ENCODE results near the gene FKBP5. TPM values are rescaled to one million over a fixed set of nuclear protein-coding genes. Genes with fewer than 3 reads are reported as not detected.

FKBP5 gene
- total and polyA plus RNA-seq, 2 donors (not counting 1 experiment from before 2014, with no cell fraction given) = 10.9 to 16.3 TPM

GRCh38 chr6:35585658-35586057, 103.1 kb downstream of the FKBP5 start:
- no peak overlapping the region for H3K27ac ChIP-seq (ENCODE audit: insufficient read depth, low read length)
- H3K4me1 ChIP-seq (ENCODE audit: control insufficient read depth, extremely low read depth, insufficient read depth, low read length) = no peaks in the 10 kb centered on the region
- no peaks in the 10 kb centered on the region for H4K20me1 ChIP-seq (ENCODE audit: control insufficient read depth, extremely low read depth, insufficient read depth, low read length)
- H3K9ac ChIP-seq (ENCODE audit: insufficient read depth, low read length) = no peak overlapping the region
- H3K9me3 ChIP-seq (ENCODE audit: control insufficient read depth, insufficient read depth, low read depth, low read length) = no peaks in the 10 kb centered on the region
- H3K36me3 ChIP-seq (ENCODE audit: control insufficient read depth, insufficient read depth, low read length) = no peaks in the 10 kb centered on the region
- no peak overlapping the region for H2AFZ ChIP-seq (ENCODE audit: low read length)
- H3K4me2 ChIP-seq (ENCODE audit: extremely low read depth, insufficient read depth, low read length) = no peak overlapping the region
- H3K79me2 ChIP-seq (ENCODE audit: control insufficient read depth, insufficient read depth, low read length) = no peaks in the 10 kb centered on the region
- no peak overlapping the region for H3K4me3 ChIP-seq (replicated peaks in 1 of 4; ENCODE audit: control extremely low read depth in 1 of 4, insufficient read depth in 1 of 4, low read depth in 3 of 4, low read length in 4 of 4)
- DNase-seq (ENCODE audit: low read depth in 2 of 2) = no peak
- TF ChIP-seq EZH2 (IDR thresholded peaks at IDR 0.05; ENCODE audit: low read length, missing control alignments) = no peak
- no peak for TF ChIP-seq CTCF (conservative IDR thresholded peaks at IDR 0.05 in 1 of 2, IDR thresholded peaks at IDR 0.05 in 1 of 2; ENCODE audit: low read depth in 1 of 2, low read length in 2 of 2)
- H3K27me3 ChIP-seq (ENCODE audit: control insufficient read depth, insufficient read depth, low read length) = no peaks in the 10 kb centered on the region

- no peak overlapping the region for H3K27ac ChIP-seq (ENCODE audit: insufficient read depth, low read length)
- no peaks in the 10 kb centered on the region for H3K4me1 ChIP-seq (ENCODE audit: control insufficient read depth, extremely low read depth, insufficient read depth, low read length)
- H4K20me1 ChIP-seq (ENCODE audit: control insufficient read depth, extremely low read depth, insufficient read depth, low read length) = no peaks in the 10 kb centered on the region
- no peaks in the 10 kb centered on the region for H3K79me2 ChIP-seq (ENCODE audit: control insufficient read depth, insufficient read depth, low read length)
- no peaks in the 10 kb centered on the region for H3K9me3 ChIP-seq (ENCODE audit: control insufficient read depth, insufficient read depth, low read depth, low read length)
- no peak overlapping the region for H2AFZ ChIP-seq (ENCODE audit: low read length)
- H3K4me2 ChIP-seq (ENCODE audit: extremely low read depth, insufficient read depth, low read length) = no peak overlapping the region
- no peaks in the 10 kb centered on the region for H3K36me3 ChIP-seq (ENCODE audit: control insufficient read depth, insufficient read depth, low read length)
- H3K27me3 ChIP-seq (ENCODE audit: control insufficient read depth, insufficient read depth, low read length) = no peaks in the 10 kb centered on the region
- H3K4me3 ChIP-seq (replicated peaks in 1 of 4; ENCODE audit: control extremely low read depth in 1 of 4, insufficient read depth in 1 of 4, low read depth in 3 of 4, low read length in 4 of 4) = no peak overlapping the region
- H3K9ac ChIP-seq (ENCODE audit: insufficient read depth, low read length) = no peak overlapping the region
- peak; percentile 62 to 84 for DNase-seq (ENCODE audit: low read depth in 2 of 2)
- TF ChIP-seq EZH2 (IDR thresholded peaks at IDR 0.05; ENCODE audit: low read length, missing control alignments) = no peak
- TF ChIP-seq CTCF (conservative IDR thresholded peaks at IDR 0.05 in 1 of 2, IDR thresholded peaks at IDR 0.05 in 1 of 2; ENCODE audit: low read depth in 1 of 2, low read length in 2 of 2) = peak; percentile 83 to 87
Observed at GRCh38 chr6:35583893-35584688, 104.6 kb downstream of the FKBP5 start.

GRCh38 chr6:35582315-35582714, 106.4 kb downstream of the FKBP5 start:
- Histone ChIP-seq H4K20me1 (ENCODE audit: control insufficient read depth, extremely low read depth, insufficient read depth, low read length) (no peaks in the 10 kb centered on the region), H3K4me1 (ENCODE audit: control insufficient read depth, extremely low read depth, insufficient read depth, low read length) (no peaks in the 10 kb centered on the region), H3K4me2 (ENCODE audit: extremely low read depth, insufficient read depth, low read length) (no peak overlapping the region), H3K4me3 (replicated peaks in 1 of 4; ENCODE audit: control extremely low read depth in 1 of 4, insufficient read depth in 1 of 4, low read depth in 3 of 4, low read length in 4 of 4) (no peak overlapping the region), H3K79me2 (ENCODE audit: control insufficient read depth, insufficient read depth, low read length) (no peaks in the 10 kb centered on the region), H3K36me3 (ENCODE audit: control insufficient read depth, insufficient read depth, low read length) (no peaks in the 10 kb centered on the region), H3K9me3 (ENCODE audit: control insufficient read depth, insufficient read depth, low read depth, low read length) (no peaks in the 10 kb centered on the region), H2AFZ (ENCODE audit: low read length) (no peak overlapping the region), H3K27me3 (ENCODE audit: control insufficient read depth, insufficient read depth, low read length) (no peaks in the 10 kb centered on the region), H3K9ac (ENCODE audit: insufficient read depth, low read length) (no peak overlapping the region), H3K27ac (ENCODE audit: insufficient read depth, low read length) (no peak overlapping the region)
- TF ChIP-seq CTCF (conservative IDR thresholded peaks at IDR 0.05 in 1 of 2, IDR thresholded peaks at IDR 0.05 in 1 of 2; ENCODE audit: low read depth in 1 of 2, low read length in 2 of 2) = no peak
- no peak for TF ChIP-seq EZH2 (IDR thresholded peaks at IDR 0.05; ENCODE audit: low read length, missing control alignments)
- DNase-seq (ENCODE audit: low read depth in 2 of 2) = no peak

Data from fibroblast of lung (primary cell).